ENCODE data around the gene PSTPIP2. TPM values are rescaled to one million over a fixed set of nuclear protein-coding genes. Genes with fewer than 3 reads are reported as not detected.

The PSTPIP2 gene
- total RNA-seq, 1 experiment from 2014 or later, result not detected

DNA sequence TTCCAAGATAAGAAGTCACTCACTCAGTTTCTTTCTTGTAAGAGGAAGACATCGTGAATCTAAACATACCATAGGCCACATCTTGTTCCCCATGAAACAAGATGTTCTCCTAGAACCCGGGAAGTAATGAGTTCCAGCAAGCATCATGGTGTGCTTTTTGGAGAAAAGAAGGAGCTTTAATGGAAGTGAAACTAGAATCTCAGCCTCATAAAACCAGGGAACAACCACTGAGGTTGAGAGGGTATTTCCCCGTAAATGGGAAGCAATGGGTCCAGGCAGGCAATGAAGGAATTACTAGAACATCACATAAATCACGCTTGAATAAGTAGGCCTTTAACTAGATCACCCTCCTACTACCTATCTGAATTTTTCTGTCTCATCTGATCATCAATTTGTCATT lies 40.3 kb downstream of the PSTPIP2 start:
- H3K4me1 ChIP-seq (replicated peaks; ENCODE audit: insufficient read depth), result no peaks in the 10 kb centered on the region
- H4K20me1 ChIP-seq (ENCODE audit: insufficient read depth), result no peaks in the 10 kb centered on the region
- H3K79me2 ChIP-seq (ENCODE audit: low read depth), result no peaks in the 10 kb centered on the region
- no peak overlapping the region for H3K4me3 ChIP-seq
- no peak for DNase-seq
- H3K4me2 ChIP-seq, result no peak overlapping the region
- H3K9me3 ChIP-seq (ENCODE audit: insufficient read depth, low read depth), result no peaks in the 10 kb centered on the region
- H2AFZ ChIP-seq, result no peak overlapping the region
- CTCF ChIA-PET, result no interaction called here
- BruUV-seq (replicated peaks), result no TSS peak
- TF ChIP-seq, protein P1, sequence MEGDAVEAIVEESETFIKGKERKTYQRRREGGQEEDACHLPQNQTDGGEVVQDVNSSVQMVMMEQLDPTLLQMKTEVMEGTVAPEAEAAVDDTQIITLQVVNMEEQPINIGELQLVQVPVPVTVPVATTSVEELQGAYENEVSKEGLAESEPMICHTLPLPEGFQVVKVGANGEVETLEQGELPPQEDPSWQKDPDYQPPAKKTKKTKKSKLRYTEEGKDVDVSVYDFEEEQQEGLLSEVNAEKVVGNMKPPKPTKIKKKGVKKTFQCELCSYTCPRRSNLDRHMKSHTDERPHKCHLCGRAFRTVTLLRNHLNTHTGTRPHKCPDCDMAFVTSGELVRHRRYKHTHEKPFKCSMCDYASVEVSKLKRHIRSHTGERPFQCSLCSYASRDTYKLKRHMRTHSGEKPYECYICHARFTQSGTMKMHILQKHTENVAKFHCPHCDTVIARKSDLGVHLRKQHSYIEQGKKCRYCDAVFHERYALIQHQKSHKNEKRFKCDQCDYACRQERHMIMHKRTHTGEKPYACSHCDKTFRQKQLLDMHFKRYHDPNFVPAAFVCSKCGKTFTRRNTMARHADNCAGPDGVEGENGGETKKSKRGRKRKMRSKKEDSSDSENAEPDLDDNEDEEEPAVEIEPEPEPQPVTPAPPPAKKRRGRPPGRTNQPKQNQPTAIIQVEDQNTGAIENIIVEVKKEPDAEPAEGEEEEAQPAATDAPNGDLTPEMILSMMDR (conservative IDR thresholded peaks at IDR 0.05), result no peak
- no peak for TF ChIP-seq EZH2 (IDR thresholded peaks at IDR 0.05; ENCODE audit: low read depth)
- POLR2A ChIA-PET (ENCODE audit: unreplicated experiment), result no interaction called here
- no peak overlapping the region for H3K27ac ChIP-seq
- H3K9me2 ChIP-seq (ENCODE audit: insufficient read depth), result no peaks in the 10 kb centered on the region
- intact Hi-C loops (cut with micrococcal nuclease; ENCODE audit: unreplicated experiment), result no loop called here
- no peaks in the 10 kb centered on the region for H3K27me3 ChIP-seq (ENCODE audit: insufficient read depth, low read depth)
- no peaks in the 10 kb centered on the region for H3K36me3 ChIP-seq (ENCODE audit: low read depth)
- no peaks in the 10 kb centered on the region for H3F3A ChIP-seq (ENCODE audit: insufficient read depth, low read depth)

- H2AFZ ChIP-seq, result no peak overlapping the region
- no peaks in the 10 kb centered on the region for H3K9me2 ChIP-seq (ENCODE audit: insufficient read depth)
- H3K4me2 ChIP-seq, result no peak overlapping the region
- H3K4me3 ChIP-seq, result no peak overlapping the region
- no TSS peak for BruUV-seq (replicated peaks)
- no peaks in the 10 kb centered on the region for H3K4me1 ChIP-seq (replicated peaks; ENCODE audit: insufficient read depth)
- no peaks in the 10 kb centered on the region for H4K20me1 ChIP-seq (ENCODE audit: insufficient read depth)
- no peak overlapping the region for H3K27ac ChIP-seq
- intact Hi-C loops (cut with micrococcal nuclease; ENCODE audit: unreplicated experiment), result no loop called here
- TF ChIP-seq EZH2 (IDR thresholded peaks at IDR 0.05; ENCODE audit: low read depth), result no peak
- TF ChIP-seq, protein P1 (conservative IDR thresholded peaks at IDR 0.05), result no peak
- H3K79me2 ChIP-seq (ENCODE audit: low read depth), result no peaks in the 10 kb centered on the region
- no peaks in the 10 kb centered on the region for H3K36me3 ChIP-seq (ENCODE audit: low read depth)
- ChIA-PET CTCF (no interaction called here), POLR2A (ENCODE audit: unreplicated experiment) (no interaction called here)
- no peaks in the 10 kb centered on the region for H3K9me3 ChIP-seq (ENCODE audit: insufficient read depth, low read depth)
- H3F3A ChIP-seq (ENCODE audit: insufficient read depth, low read depth), result no peaks in the 10 kb centered on the region
- no peaks in the 10 kb centered on the region for H3K27me3 ChIP-seq (ENCODE audit: insufficient read depth, low read depth)
- DNase-seq, result no peak
These were observed 43.5 kb downstream of the PSTPIP2 start for GRCh38 chr18:46028536-46028891.

- Histone ChIP-seq H3F3A (ENCODE audit: insufficient read depth, low read depth) (no peaks in the 10 kb centered on the region), H3K27ac (no peak overlapping the region), H3K9me2 (ENCODE audit: insufficient read depth) (no peaks in the 10 kb centered on the region), H3K4me1 (replicated peaks; ENCODE audit: insufficient read depth) (no peaks in the 10 kb centered on the region), H3K9me3 (ENCODE audit: insufficient read depth, low read depth) (no peaks in the 10 kb centered on the region), H4K20me1 (ENCODE audit: insufficient read depth) (no peaks in the 10 kb centered on the region), H3K79me2 (ENCODE audit: low read depth) (no peaks in the 10 kb centered on the region), H3K4me3 (no peak overlapping the region), H3K4me2 (no peak overlapping the region), H3K36me3 (ENCODE audit: low read depth) (no peaks in the 10 kb centered on the region), H2AFZ (no peak overlapping the region), H3K27me3 (ENCODE audit: insufficient read depth, low read depth) (no peaks in the 10 kb centered on the region)
- ChIA-PET POLR2A (ENCODE audit: unreplicated experiment) (no interaction called here), CTCF (no interaction called here)
- no TSS peak for BruUV-seq (replicated peaks)
- no peak for TF ChIP-seq EZH2 (IDR thresholded peaks at IDR 0.05; ENCODE audit: low read depth)
- TF ChIP-seq, protein P1 (conservative IDR thresholded peaks at IDR 0.05), result no peak
- intact Hi-C loops (cut with micrococcal nuclease; ENCODE audit: unreplicated experiment), result no loop called here
- DNase-seq, result no peak
These were observed 52.1 kb downstream of the PSTPIP2 start for GRCh38 chr18:46019936-46020335.

Measured in PC-9 (cell line).